OCI-LY3 (cell line): ENCODE measurements around the gene VWC2L.

Source experiments
- H2AFZ ChIP-seq: fragments of 200-600, 300-600 bp; shearing (Covaris generic); 2 replicates; pipeline ENCODE4 v1.6.0; 2014; ENCODE audit warnings: antibody characterized with exemption, low read depth, low read length
- H3K27ac ChIP-seq: fragments of 200-600, 300-600 bp; sonication (generic); 2 replicates; pipeline ENCODE4 v1.5.1; 2014; ENCODE audit warnings: mild to moderate bottlenecking, low read length, moderate library complexity, mixed read lengths
- H3K27me3 ChIP-seq: fragments of 200-600, 300-600 bp; sonication (generic); 2 replicates; pipeline ENCODE4 v1.6.1; 2014; ENCODE audit warnings: low read depth, low read length, mixed read lengths
- H3K36me3 ChIP-seq: fragments of 200-600, 300-600 bp; sonication (generic); replicated peaks from 2 replicates; pipeline ENCODE3; 2014; ENCODE audit warnings: low read depth, low read length, mixed read lengths
- H3K4me1 ChIP-seq: fragments of 300-600, 200-600 bp; sonication (generic); 2 replicates; pipeline ENCODE4 v1.6.1; 2014; ENCODE audit warnings: low read length, mixed read lengths
- H3K4me2 ChIP-seq: fragments of 200-600, 300-600 bp; sonication (generic); 2 replicates; pipeline ENCODE4 v1.6.1; 2014; ENCODE audit warnings: low read length, mixed read lengths
- H3K4me3 ChIP-seq: fragments of 300-600, 200-600 bp; sonication (generic); 2 replicates; pipeline ENCODE4 v1.5.1; 2014; ENCODE audit warnings: antibody characterized with exemption, mild to moderate bottlenecking, low read length, moderate library complexity
- H3K79me2 ChIP-seq: fragments of 300-600, 200-600 bp; shearing (Covaris generic); 2 replicates; pipeline ENCODE4 v1.6.1; 2014; ENCODE audit warnings: mild to moderate bottlenecking, low read length, mixed read lengths
- H3K9ac ChIP-seq: fragments of 300-600, 200-600 bp; shearing (Covaris generic); 2 replicates; pipeline ENCODE4 v1.6.0; 2014; ENCODE audit warnings: mild to moderate bottlenecking, low read length, moderate library complexity
- H3K9me3 ChIP-seq: fragments of 200-600, 300-600 bp; shearing (Covaris generic); 2 replicates; pipeline ENCODE4 v1.6.1; 2014; ENCODE audit warnings: low read length, mixed read lengths; ENCODE audit not compliant: insufficient read depth
- H4K20me1 ChIP-seq: fragments of 200-600, 300-600 bp; sonication (generic); 2 replicates; pipeline ENCODE4 v1.6.1; 2016; ENCODE audit warnings: low read length, mixed read lengths; ENCODE audit not compliant: insufficient read depth
- CTCF ChIP-seq: fragments of 200-600, 300-600 bp; sonication (generic); IDR thresholded peaks from 2 replicates; pipeline ENCODE4 v1.5.1; 2014; ENCODE audit warnings: antibody characterized with exemption, low read length, low read depth
- EZH2phosphoT487 ChIP-seq: fragments of 200-600 bp; shearing (Covaris generic); IDR thresholded peaks from 2 replicates; pipeline ENCODE4 v1.6.1; 2018; ENCODE audit warnings: antibody characterized with exemption, mixed run types, low read depth

VWC2L gene

GRCh38 chr2:214574084-214574781 lies 163.4 kb downstream of the VWC2L start:
- no peak for TF ChIP-seq CTCF
- no peak for TF ChIP-seq EZH2phosphoT487
- Histone ChIP-seq H3K4me3 (no peak overlapping the region), H4K20me1 (no peaks in the 10 kb centered on the region), H3K9me3 (no peaks in the 10 kb centered on the region), H3K9ac (no peak overlapping the region), H3K4me1 (no peaks in the 10 kb centered on the region), H3K79me2 (no peaks in the 10 kb centered on the region), H2AFZ (no peak overlapping the region), H3K27me3 (no peaks in the 10 kb centered on the region), H3K36me3 (no peaks in the 10 kb centered on the region), H3K27ac (no peak overlapping the region), H3K4me2 (no peak overlapping the region)

- Histone ChIP-seq H3K9me3 (no peaks in the 10 kb centered on the region), H3K4me2 (0 out of 2 replicates have a peak overlapping the region, but pooled peaks have one; percentile 10), H3K79me2 (no peaks in the 10 kb centered on the region), H3K27me3 (no peaks in the 10 kb centered on the region), H4K20me1 (no peaks in the 10 kb centered on the region), H3K27ac (no peak overlapping the region), H3K4me3 (no peak overlapping the region), H3K9ac (no peak overlapping the region), H2AFZ (no peak overlapping the region), H3K4me1 (no peaks in the 10 kb centered on the region), H3K36me3 (no peaks in the 10 kb centered on the region)
- TF ChIP-seq CTCF (no peak), EZH2phosphoT487 (no peak)
Observed at GRCh38 chr2:214575030-214575429, 164.2 kb downstream of the VWC2L start.

GRCh38 chr2:214575465-214575864 lies 164.6 kb downstream of the VWC2L start:
- Histone ChIP-seq H3K79me2 (no peaks in the 10 kb centered on the region), H3K9ac (no peak overlapping the region), H3K4me1 (no peaks in the 10 kb centered on the region), H3K9me3 (no peaks in the 10 kb centered on the region), H3K27me3 (no peaks in the 10 kb centered on the region), H3K4me3 (no peak overlapping the region), H2AFZ (no peak overlapping the region), H4K20me1 (no peaks in the 10 kb centered on the region), H3K36me3 (no peaks in the 10 kb centered on the region), H3K4me2 (0 out of 2 replicates have a peak overlapping the region, but pooled peaks have one; percentile 10), H3K27ac (no peak overlapping the region)
- TF ChIP-seq EZH2phosphoT487 (no peak), CTCF (no peak)

- Histone ChIP-seq H3K27me3 (no peaks in the 10 kb centered on the region), H3K27ac (no peak overlapping the region), H3K79me2 (no peaks in the 10 kb centered on the region), H4K20me1 (no peaks in the 10 kb centered on the region), H3K4me2 (no peak overlapping the region), H3K4me3 (no peak overlapping the region), H3K4me1 (no peaks in the 10 kb centered on the region), H3K36me3 (no peaks in the 10 kb centered on the region), H3K9me3 (no peaks in the 10 kb centered on the region), H3K9ac (no peak overlapping the region), H2AFZ (no peak overlapping the region)
- TF ChIP-seq CTCF (no peak), EZH2phosphoT487 (no peak)
Observed at GRCh38 chr2:214577769-214578168, 166.9 kb downstream of the VWC2L start.
